HFF-Myc (cell line): ENCODE data around the gene APOO.

Experiments used
- DNase-seq: peaks from one replicate; pipeline ENCODE4 v3.0.0-alpha.2; 2011; ENCODE audit warnings: low read depth; ENCODE audit errors: extremely low read depth
- H3K4me3 ChIP-seq: replicated peaks from 2 replicates; pipeline ENCODE4 v1.5.1; 2011; ENCODE audit warnings: low read depth, mild to moderate bottlenecking, control low read depth, low read length
- CTCF ChIP-seq: IDR thresholded peaks from 2 replicates; pipeline ENCODE4 v1.5.1; 2012; ENCODE audit warnings: mild to moderate bottlenecking, low read depth, low read length, control low read depth; ENCODE audit errors: missing control alignments

APOO gene

DNA sequence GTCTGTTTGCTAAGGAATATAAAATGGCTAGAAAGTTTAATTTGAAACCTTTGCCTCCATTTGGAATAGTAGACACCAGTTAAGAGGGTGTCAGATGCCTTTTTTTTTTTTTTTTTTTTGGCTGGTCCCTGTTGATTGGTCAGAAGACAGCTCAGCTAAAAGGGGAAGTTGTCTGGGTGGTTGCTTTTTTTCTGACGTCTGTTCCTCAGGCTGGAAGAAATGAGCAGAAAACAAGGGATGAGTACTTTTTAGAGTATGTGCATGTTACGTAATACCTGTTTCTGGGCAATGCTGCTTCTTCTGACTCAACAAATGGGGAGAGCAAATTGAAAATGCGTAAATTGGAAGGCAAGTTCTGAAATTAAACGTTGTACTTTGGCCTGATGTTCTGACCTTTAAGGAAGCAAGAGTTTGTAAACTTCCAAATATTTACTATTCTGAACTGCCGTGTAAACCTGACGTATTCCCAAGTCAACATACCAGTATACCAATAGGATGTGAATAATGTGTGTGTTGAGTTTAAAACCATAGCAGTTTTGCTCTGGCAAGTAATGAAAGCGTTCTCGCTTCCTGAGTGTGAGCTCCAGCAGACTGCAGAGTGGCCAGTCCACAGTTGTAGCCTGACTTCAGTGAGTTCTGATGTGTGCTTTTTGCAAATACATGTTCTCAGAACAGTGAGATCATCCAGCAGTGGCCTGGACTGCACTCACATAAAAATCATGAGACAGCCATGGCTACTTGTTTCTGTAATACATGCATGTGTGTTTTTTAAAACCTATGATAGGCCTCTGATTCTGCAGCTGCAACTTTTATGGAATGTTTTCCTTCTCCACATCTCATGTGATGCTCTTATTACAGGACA is 123.0 kb downstream of the APOO start:
- no peak for DNase-seq
- no peak for TF ChIP-seq CTCF
- H3K4me3 ChIP-seq = peak overlapping the region; percentile 62

DNA sequence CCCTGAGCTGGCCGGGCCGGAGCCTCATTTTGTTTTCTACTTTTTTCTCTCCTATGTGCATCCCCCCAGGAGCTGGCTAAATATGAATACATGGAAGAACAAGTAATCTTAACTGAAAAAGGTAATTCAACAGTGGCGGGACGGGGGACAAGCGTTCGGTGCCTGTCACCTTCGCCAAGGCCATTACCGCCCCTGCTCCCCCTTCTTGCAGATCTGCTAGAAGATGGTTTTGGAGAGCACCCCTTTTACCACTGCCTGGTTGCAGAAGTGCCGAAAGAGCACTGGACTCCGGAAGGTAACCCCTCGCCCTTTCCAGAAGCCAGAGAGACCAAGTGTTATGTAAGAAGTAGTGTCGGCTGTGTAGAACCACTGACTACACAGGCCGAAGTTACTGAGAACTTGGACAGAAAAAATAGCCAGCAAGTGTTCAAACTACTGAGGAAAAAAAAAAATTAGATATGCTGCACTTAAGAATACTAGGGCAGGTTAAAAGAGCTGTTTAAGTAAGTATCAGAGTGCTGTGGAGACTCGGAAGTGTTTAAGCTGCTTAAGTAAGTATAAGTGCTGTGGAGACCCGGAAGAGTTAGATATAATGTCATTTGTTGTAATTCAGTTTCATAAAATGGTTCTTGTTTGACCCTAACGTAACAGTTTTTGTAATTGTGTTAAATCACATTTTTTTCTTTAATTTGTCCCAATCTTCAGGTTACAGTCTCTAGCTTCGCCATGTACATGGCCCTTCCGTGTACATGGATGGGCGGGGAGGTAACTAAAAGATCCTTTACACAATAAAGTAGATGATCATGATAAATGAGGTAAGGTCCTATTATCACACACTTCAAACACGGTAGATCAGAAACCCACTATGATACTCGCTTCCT is 123.9 kb downstream of the APOO start:
- peak overlapping the region; percentile 62 for H3K4me3 ChIP-seq
- no peak for DNase-seq
- no peak for TF ChIP-seq CTCF
